GM12865 (cell line): Measurements from ENCODE around the gene DNAH7.
"Not testable (repeated sequence)": the region's sequence is repeated elsewhere in the genome, so short reads cannot be mapped to it uniquely, and the experiment has no call there.

Experiments
- DNase-seq: peaks from one replicate; pipeline ENCODE4 v3.0.0; 2010; ENCODE audit warnings: low read depth
- H3K4me3 ChIP-seq: 2 replicates; pipeline ENCODE4 v1.5.1; 2011; ENCODE audit warnings: mild to moderate bottlenecking, low read depth, low read length, control low read depth
- TF ChIP-seq, protein P1 (sequence below): IDR thresholded peaks from 2 replicates; pipeline ENCODE4 v1.5.1; 2011; ENCODE audit warnings: low read length, control low read depth, low read depth, inconsistent platforms; ENCODE audit not compliant: insufficient read depth; ENCODE audit errors: missing control alignments

DNAH7 gene

DNA sequence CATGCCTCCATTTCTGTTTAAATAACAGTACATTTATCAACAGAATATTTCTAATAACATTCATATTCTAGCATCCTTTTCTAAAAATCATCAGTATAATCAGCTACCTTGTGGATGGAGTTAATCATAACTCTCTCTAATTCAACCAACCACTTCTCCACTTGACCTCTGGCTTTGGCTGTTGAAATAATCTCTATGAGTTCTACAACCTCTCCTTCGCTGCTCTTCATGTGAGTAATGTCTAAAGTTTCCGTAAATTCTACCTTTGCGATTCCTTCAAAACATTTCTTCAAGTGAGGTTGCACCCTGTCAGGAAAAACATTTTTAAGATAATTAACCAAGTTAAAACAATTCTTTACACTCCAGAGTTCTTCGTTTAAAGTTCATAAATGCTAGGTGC lies 134.2 kb downstream of the DNAH7 start:
- no peak for DNase-seq
- TF ChIP-seq, protein P1, sequence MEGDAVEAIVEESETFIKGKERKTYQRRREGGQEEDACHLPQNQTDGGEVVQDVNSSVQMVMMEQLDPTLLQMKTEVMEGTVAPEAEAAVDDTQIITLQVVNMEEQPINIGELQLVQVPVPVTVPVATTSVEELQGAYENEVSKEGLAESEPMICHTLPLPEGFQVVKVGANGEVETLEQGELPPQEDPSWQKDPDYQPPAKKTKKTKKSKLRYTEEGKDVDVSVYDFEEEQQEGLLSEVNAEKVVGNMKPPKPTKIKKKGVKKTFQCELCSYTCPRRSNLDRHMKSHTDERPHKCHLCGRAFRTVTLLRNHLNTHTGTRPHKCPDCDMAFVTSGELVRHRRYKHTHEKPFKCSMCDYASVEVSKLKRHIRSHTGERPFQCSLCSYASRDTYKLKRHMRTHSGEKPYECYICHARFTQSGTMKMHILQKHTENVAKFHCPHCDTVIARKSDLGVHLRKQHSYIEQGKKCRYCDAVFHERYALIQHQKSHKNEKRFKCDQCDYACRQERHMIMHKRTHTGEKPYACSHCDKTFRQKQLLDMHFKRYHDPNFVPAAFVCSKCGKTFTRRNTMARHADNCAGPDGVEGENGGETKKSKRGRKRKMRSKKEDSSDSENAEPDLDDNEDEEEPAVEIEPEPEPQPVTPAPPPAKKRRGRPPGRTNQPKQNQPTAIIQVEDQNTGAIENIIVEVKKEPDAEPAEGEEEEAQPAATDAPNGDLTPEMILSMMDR = no peak

GRCh38 chr2:195929531-195929930 lies 139.1 kb downstream of the DNAH7 start:
- DNase-seq = no peak
- TF ChIP-seq, protein P1 = no peak
- H3K4me3 ChIP-seq = no peak overlapping the region

More for the DNA sequence above, 134.2 kb downstream of the DNAH7 start:
- H3K4me3 ChIP-seq = no peak overlapping the region

DNA sequence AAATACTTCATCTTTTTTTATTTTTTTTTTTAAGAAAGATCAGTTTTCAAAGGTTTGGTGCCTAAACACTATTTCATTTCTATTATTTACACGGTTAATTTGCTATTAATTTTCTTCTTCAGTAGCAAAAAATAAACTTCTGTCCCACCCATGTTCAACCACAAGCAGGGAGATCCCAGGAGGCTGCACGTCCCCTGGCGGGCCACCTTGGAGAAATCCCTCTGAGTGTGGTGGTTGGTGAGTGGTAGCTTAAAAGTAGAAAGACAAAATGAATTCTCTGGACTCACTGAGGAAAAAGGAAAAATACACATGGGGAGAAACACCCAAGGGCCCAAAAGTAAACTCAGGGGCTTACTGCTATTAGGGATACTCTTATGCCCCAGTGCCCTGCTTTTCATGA lies 143.5 kb downstream of the DNAH7 start:
- TF ChIP-seq, protein P1 = no peak
- H3K4me3 ChIP-seq = no peak overlapping the region
- no peak for DNase-seq

DNA sequence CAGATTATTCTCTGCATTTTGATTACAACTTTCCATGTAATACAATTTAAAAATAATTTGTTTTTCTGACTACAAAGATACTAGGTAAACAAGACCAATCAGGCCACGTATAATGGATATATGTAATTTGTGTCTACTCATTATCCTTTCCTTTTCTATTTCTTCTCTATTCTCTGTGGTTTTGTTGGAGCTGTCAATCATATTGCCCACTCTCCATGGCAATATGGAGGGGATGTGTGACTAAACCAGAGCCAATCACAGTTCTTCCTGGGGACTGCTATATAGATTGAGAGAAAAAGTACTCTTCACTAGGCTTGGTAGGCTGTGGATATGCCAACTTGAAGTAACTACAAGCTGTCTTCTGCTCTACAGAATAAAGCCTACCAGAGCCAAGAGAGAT lies 144.7 kb downstream of the DNAH7 start:
- TF ChIP-seq, protein P1 = no peak
- no peak for DNase-seq

DNA sequence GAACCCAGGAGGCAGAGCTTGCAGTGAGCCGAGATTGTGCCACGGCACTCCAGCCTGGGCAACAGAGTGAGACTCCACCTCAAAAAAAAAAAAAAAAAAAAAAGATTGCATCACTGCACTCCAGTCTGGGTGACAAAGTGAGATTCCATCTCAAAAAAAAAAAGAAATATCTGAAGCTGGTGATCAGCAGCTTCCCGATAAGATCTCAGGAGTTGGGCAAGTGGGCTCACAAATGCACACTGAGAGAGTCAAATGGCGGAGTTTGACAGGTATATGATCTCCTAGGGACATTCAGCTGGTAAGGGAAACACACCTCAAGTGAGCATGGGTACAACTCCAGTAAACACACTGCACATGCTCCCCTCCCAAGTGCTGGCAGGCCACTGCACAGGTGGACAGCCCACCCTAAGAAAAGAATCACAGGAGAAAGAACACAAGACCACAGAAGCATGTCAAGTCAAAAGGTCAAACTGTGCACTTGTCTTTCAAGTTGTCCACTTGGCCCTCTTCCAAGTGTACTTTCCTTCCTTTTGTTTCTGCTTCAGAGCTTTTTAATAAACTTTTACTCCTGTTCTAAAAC lies 151.5 kb downstream of the DNAH7 start:
- not testable (repeated sequence) for DNase-seq, H3K4me3 ChIP-seq

More for the DNA sequence above, 144.7 kb downstream of the DNAH7 start:
- H3K4me3 ChIP-seq = no peak overlapping the region

- TF ChIP-seq, protein P1 = no peak
- no peak for DNase-seq
- H3K4me3 ChIP-seq = no peak overlapping the region
Observed at GRCh38 chr2:195912079-195912478, 156.6 kb downstream of the DNAH7 start.

GRCh38 chr2:195910570-195910969 lies 158.1 kb downstream of the DNAH7 start:
- H3K4me3 ChIP-seq = no peak overlapping the region
- no peak for DNase-seq
- TF ChIP-seq, protein P1 = no peak
